Gastrocnemius medialis (tissue), 4 donors: ENCODE measurements around the gene DRD1. TPM values are rescaled to one million over a fixed set of nuclear protein-coding genes. Genes with fewer than 3 reads are reported as not detected.
A peak's percentile ranks its signal among the peaks of the same experiment; 100 is the strongest.
"Not testable (repeated sequence)": the region's sequence is repeated elsewhere in the genome, so short reads cannot be mapped to it uniquely, and the experiment has no call there.

ENCODE experiments used
- ATAC-seq, 2 donors: fragments of 150-250 bp; one replicate each; pipeline ENCODE4 v1.9.1; 2016
- DNase-seq, 2 donors: peaks; one replicate each; pipeline ENCODE4 v3.0.0-alpha.2; 2019
- H3K27ac ChIP-seq, 4 donors: fragments of 200-600 bp; sonication (generic); 1 replicate in 1 of 4; 2 replicates in 3 of 4; pipeline ENCODE4 v1.5.1; 2016 to 2018; ENCODE audit warnings: mild to moderate bottlenecking in 2 of 4, moderate library complexity in 1 of 4
- H3K27me3 ChIP-seq, 3 donors: fragments of 200-600 bp; sonication (generic) in 2 of 3; 1 replicate in 1 of 3; 2 replicates in 2 of 3; pipeline versions ENCODE4 v1.5.1 to v1.6.0; 2016 to 2019; ENCODE audit warnings: mild to moderate bottlenecking in 1 of 3, moderate library complexity in 1 of 3
- H3K36me3 ChIP-seq, 2 donors: fragments of 200-600 bp; sonication (generic) in 1 of 2; one replicate each; pipeline ENCODE4 v1.5.1; 2017 to 2018
- H3K4me1 ChIP-seq, 2 donors: fragments of 200-600 bp; sonication (generic) in 1 of 2; one replicate each; pipeline ENCODE4 v1.5.1; 2016 to 2017; ENCODE audit warnings: mild to moderate bottlenecking in 2 of 2
- H3K4me3 ChIP-seq, 4 donors: fragments of 200-600 bp; sonication (generic) in 3 of 4; 1 replicate in 1 of 4; 2 replicates in 3 of 4; pipeline ENCODE4 v1.5.1; 2016 to 2019; ENCODE audit warnings: mild to moderate bottlenecking in 2 of 4
- H3K9me3 ChIP-seq, 3 donors: fragments of 200-600 bp; sonication (generic) in 2 of 3; 1 replicate in 1 of 3; 2 replicates in 2 of 3; pipeline ENCODE4 v1.5.1; 2016 to 2019
- POLR2A ChIP-seq, 2 donors: fragments of 450-650 bp; IDR thresholded peaks; one replicate each; pipeline ENCODE4 v1.6.1; 2017; ENCODE audit warnings: antibody characterized with exemption in 2 of 2, mild to moderate bottlenecking in 2 of 2, moderate library complexity in 2 of 2
- in situ Hi-C, 4 donors: fragments of 200-750 bp; cut with MboI; loops; one replicate each; pipeline versions ENCODE4 v1.15.0 to v1.8.0; 2017; ENCODE audit warnings: low sequenced_read_pairs in 4 of 4
- intact Hi-C: fragments of 100-400 bp; cut with DNase I; formaldehyde crosslinking; loops from one replicate; pipeline ENCODE4 v1.15.1; 2023; ENCODE audit warnings: low total_unique reads
- total RNA-seq, 4 donors: library from RNA; depleted of rRNA; stranded (reverse); fragments of >200 nt; gene quantifications; one replicate each; pipeline versions ENCODE4 v1.1.0 to v1.2.3, GENCODE V29; 2016
- TF ChIP-seq, protein P1 (sequence below), 5 experiments: fragments of 450-650 bp in 3 of 5; fragments of 200-600 bp in 2 of 5; sonication (generic) in 2 of 5; IDR thresholded peaks in 4 of 5; conservative IDR thresholded peaks in 1 of 5; 1 replicate in 4 of 5; 2 replicates in 1 of 5; pipeline ENCODE4 v1.5.1; 2016 to 2019; ENCODE audit warnings: antibody characterized with exemption in 5 of 5, mild to moderate bottlenecking in 3 of 5, moderate library complexity in 3 of 5

Gene DRD1
- total RNA-seq, 4 donors from 2014 or later, result not detected

- Histone ChIP-seq H3K4me3 (no peak overlapping the region), H3K27ac (no peak overlapping the region), H3K36me3 (no peaks in the 10 kb centered on the region), H3K9me3 (no peaks in the 10 kb centered on the region), H3K4me1 (peaks cover 0 to 4% of the 10 kb centered on the region in 2 donors), H3K27me3 (peaks cover 30 to 37% (median 37%) of the 10 kb centered on the region in 3 donors)
- ATAC-seq (no peak), DNase-seq (no peak)
- in situ Hi-C loops (loop anchor here (5.0 to 25.0 kb wide), 4 partner anchors 486 to 503 kb away; no protein-coding TSS in a partner anchor), intact Hi-C loops (no loop called here)
- no peak for TF ChIP-seq POLR2A (IDR thresholded peaks at IDR 0.05)
- TF ChIP-seq, protein P1, sequence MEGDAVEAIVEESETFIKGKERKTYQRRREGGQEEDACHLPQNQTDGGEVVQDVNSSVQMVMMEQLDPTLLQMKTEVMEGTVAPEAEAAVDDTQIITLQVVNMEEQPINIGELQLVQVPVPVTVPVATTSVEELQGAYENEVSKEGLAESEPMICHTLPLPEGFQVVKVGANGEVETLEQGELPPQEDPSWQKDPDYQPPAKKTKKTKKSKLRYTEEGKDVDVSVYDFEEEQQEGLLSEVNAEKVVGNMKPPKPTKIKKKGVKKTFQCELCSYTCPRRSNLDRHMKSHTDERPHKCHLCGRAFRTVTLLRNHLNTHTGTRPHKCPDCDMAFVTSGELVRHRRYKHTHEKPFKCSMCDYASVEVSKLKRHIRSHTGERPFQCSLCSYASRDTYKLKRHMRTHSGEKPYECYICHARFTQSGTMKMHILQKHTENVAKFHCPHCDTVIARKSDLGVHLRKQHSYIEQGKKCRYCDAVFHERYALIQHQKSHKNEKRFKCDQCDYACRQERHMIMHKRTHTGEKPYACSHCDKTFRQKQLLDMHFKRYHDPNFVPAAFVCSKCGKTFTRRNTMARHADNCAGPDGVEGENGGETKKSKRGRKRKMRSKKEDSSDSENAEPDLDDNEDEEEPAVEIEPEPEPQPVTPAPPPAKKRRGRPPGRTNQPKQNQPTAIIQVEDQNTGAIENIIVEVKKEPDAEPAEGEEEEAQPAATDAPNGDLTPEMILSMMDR (IDR thresholded peaks at IDR 0.05 in 4 of 5, conservative IDR thresholded peaks at IDR 0.05 in 1 of 5), result no peak
Observed at GRCh38 chr5:175448276-175448675, 4.3 kb upstream of the DRD1 start.

DNA sequence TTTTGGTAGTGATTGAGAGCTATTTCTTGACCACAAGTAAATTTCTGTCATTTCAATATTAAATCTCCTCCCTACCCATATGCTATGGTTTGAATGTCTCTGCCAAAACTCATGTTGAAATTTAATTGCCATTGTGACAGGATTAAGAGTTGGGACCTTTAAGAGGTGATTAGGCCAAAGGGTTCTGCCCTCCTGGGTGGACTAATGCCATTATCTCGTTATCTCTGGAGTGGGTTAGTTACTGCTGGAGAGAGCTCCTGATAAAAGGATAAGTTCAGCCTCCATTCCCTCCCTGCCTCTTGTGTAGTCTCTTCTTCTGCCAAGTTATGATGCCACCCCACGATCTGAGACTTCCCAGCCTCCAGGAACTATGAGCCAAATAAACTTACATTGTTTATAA, 3.6 kb upstream of the DRD1 start:
- Histone ChIP-seq H3K36me3 (no peaks in the 10 kb centered on the region), H3K4me1 (peaks cover 0 to 4% of the 10 kb centered on the region in 2 donors), H3K27me3 (peaks cover 35 to 44% (median 38%) of the 10 kb centered on the region in 3 donors), H3K27ac (no peak overlapping the region), H3K9me3 (no peaks in the 10 kb centered on the region), H3K4me3 (no peak overlapping the region)
- in situ Hi-C loops (loop anchor here (5.0 to 25.0 kb wide), 4 partner anchors 485 to 503 kb away; no protein-coding TSS in a partner anchor), intact Hi-C loops (no loop called here)
- ATAC-seq (no peak), DNase-seq (no peak)
- TF ChIP-seq POLR2A (IDR thresholded peaks at IDR 0.05), result no peak
- TF ChIP-seq, protein P1 (IDR thresholded peaks at IDR 0.05 in 4 of 5, conservative IDR thresholded peaks at IDR 0.05 in 1 of 5), result no peak

GRCh38 chr5:175446378-175446777, 2.4 kb upstream of the DRD1 start:
- ATAC-seq, H3K27ac ChIP-seq, H3K4me3 ChIP-seq, H3K4me1 ChIP-seq, H3K9me3 ChIP-seq, DNase-seq, intact Hi-C loops, H3K36me3 ChIP-seq: not testable (repeated sequence)
- in situ Hi-C loops, result loop anchor here (5.0 to 25.0 kb wide), 4 partner anchors 484 to 502 kb away; no protein-coding TSS in a partner anchor
- peaks cover 38 to 45% (median 44%) of the 10 kb centered on the region in 3 donors for H3K27me3 ChIP-seq

- intact Hi-C loops, result loop anchor here (1.0 kb wide), 1 partner anchor 494 kb away; no protein-coding TSS in a partner anchor
- Histone ChIP-seq H3K36me3 (no peaks in the 10 kb centered on the region), H3K4me3 (peak overlapping the region in 3 of 4 donors; percentile 23 to 42 (median 41)), H3K4me1 (peaks cover 0 to 4% of the 10 kb centered on the region in 2 donors), H3K27ac (no peak overlapping the region), H3K27me3 (peaks cover 38 to 44% (median 39%) of the 10 kb centered on the region in 3 donors), H3K9me3 (no peaks in the 10 kb centered on the region)
- TF ChIP-seq POLR2A (IDR thresholded peaks at IDR 0.05), result no peak
- TF ChIP-seq, protein P1 (IDR thresholded peaks at IDR 0.05 in 4 of 5, conservative IDR thresholded peaks at IDR 0.05 in 1 of 5), result no peak
- ATAC-seq, result no peak
- no peak for DNase-seq
- in situ Hi-C loops, result loop anchor here (5.0 to 25.0 kb wide), 4 partner anchors 483 to 500 kb away; no protein-coding TSS in a partner anchor
Observed at GRCh38 chr5:175444905-175445456, 999 bp upstream of the DRD1 start.

GRCh38 chr5:175443514-175444059, 395 bp downstream of the DRD1 start:
- in situ Hi-C loops, result loop anchor here in 3 of 4 donors (10.0 to 25.0 kb wide), 3 partner anchors 481 to 499 kb away; no protein-coding TSS in a partner anchor
- intact Hi-C loops, result loop anchor here (1.0 kb wide), 1 partner anchor 492 kb away; no protein-coding TSS in a partner anchor

More at GRCh38 chr5:175443514-175444059, 395 bp downstream of the DRD1 start:
- peaks cover 0 to 4% of the 10 kb centered on the region in 2 donors for H3K4me1 ChIP-seq
- H3K27me3 ChIP-seq, result peaks cover 33 to 43% (median 43%) of the 10 kb centered on the region in 3 donors
- H3K36me3 ChIP-seq, result no peaks in the 10 kb centered on the region
- no peak for ATAC-seq
- H3K9me3 ChIP-seq, result no peaks in the 10 kb centered on the region
- no peak for DNase-seq
- TF ChIP-seq POLR2A (IDR thresholded peaks at IDR 0.05), result no peak
- TF ChIP-seq, protein P1 (IDR thresholded peaks at IDR 0.05 in 4 of 5, conservative IDR thresholded peaks at IDR 0.05 in 1 of 5), result no peak
- H3K4me3 ChIP-seq, result peak overlapping the region; percentile 23 to 42 (median 34)
- no peak overlapping the region for H3K27ac ChIP-seq
